HepG2 (cell line): Measurements from ENCODE around the gene DCST2. TPM values are rescaled to one million over a fixed set of nuclear protein-coding genes. Genes with fewer than 3 reads are reported as not detected.

Experiments used
- ATAC-seq: fragments of 200-7000 bp; cut with Tn5 transposase; 3 replicates; pipeline ENCODE4 v1.9.1; 2020; ENCODE audit warnings: mild to moderate bottlenecking, moderate library complexity
- BruUV-seq: library from RNA; stranded (reverse); fragments of 400-500 nt; replicated peaks from 2 replicates; lab custom pipeline; 2021; lab: Mats Ljungman, UMichigan
- CTCF ChIA-PET: fragments of 300-600 bp; formaldehyde crosslinking; extraction: SDS; loops from one replicate; lab custom pipeline; 2021; ENCODE audit warnings: low total read pairs, inconsistent platforms, low intra/inter-chr PET ratio; lab: Yijun Ruan, JAX
- POLR2A ChIA-PET: fragments of 350-600 bp; sonication (Branson Sonifier 250); formaldehyde crosslinking; loops from one replicate; lab custom pipeline; 2020; ENCODE audit warnings: antibody characterized with exemption, inconsistent platforms; lab: Yijun Ruan, JAX
- DNase-seq: peaks from one replicate; pipeline ENCODE4 v3.0.0-alpha.2; 2015; ENCODE audit warnings: low spot score
- FAIRE-seq: peaks from 3 replicates; lab custom pipeline; 2011; peaks lifted over from hg19 to GRCh38; lab: Jason Lieb, UNC
- H2AFZ ChIP-seq: one replicate; pipeline ENCODE4 v1.6.1; 2011; ENCODE audit warnings: low read length, inconsistent platforms
- H3K27ac ChIP-seq: fragments of 300-600 bp; 3 replicates; pipeline ENCODE4 v1.8.0; 2011; ENCODE audit warnings: mixed run types, mild to moderate bottlenecking, mixed read lengths, low read length, inconsistent platforms; ENCODE audit not compliant: insufficient read depth; ENCODE audit errors: extremely low read length
- H3K27me3 ChIP-seq, 2 experiments: fragments of 200-600 bp in 1 of 2; 2 replicates in 1 of 2; 3 replicates in 1 of 2; pipeline versions ENCODE4 v1.6.0 to v1.8.0; 2011; ENCODE audit warnings: low read length in 2 of 2, mild to moderate bottlenecking in 2 of 2, moderate library complexity in 2 of 2, inconsistent platforms in 1 of 2; ENCODE audit not compliant: insufficient read depth in 2 of 2, control insufficient read depth in 1 of 2
- H3K36me3 ChIP-seq, 2 experiments: fragments of 200-600 bp in 1 of 2; replicated peaks in 1 of 2; 2 replicates in 1 of 2; 3 replicates in 1 of 2; pipeline versions ENCODE4 v1.5.1 to v1.8.0; 2011; ENCODE audit warnings: low read length in 2 of 2, inconsistent platforms in 1 of 2; ENCODE audit not compliant: insufficient read depth in 2 of 2, control insufficient read depth in 1 of 2
- H3K4me1 ChIP-seq: 2 replicates; pipeline ENCODE4 v1.5.1; 2012; ENCODE audit warnings: low read length, inconsistent platforms; ENCODE audit not compliant: insufficient read depth
- H3K4me2 ChIP-seq: 2 replicates; pipeline ENCODE4 v1.6.0; 2011; ENCODE audit warnings: low read depth, low read length, inconsistent platforms
- H3K4me3 ChIP-seq, 3 experiments: fragments of 200-600 bp in 1 of 3; sonication (generic), shearing (Covaris generic) in 1 of 3; replicated peaks in 1 of 3; 2 replicates each; pipeline ENCODE4 v1.5.1; 2011 to 2016; ENCODE audit warnings: low read length in 3 of 3, inconsistent platforms in 2 of 3, low read depth in 2 of 3, mild to moderate bottlenecking in 2 of 3, control low read depth in 1 of 3, mixed read lengths in 1 of 3; ENCODE audit not compliant: insufficient read depth in 1 of 3
- H3K79me2 ChIP-seq: one replicate; pipeline ENCODE4 v1.6.1; 2011; ENCODE audit warnings: low read length, inconsistent platforms; ENCODE audit not compliant: insufficient read depth
- H3K9ac ChIP-seq: 2 replicates; pipeline ENCODE4 v1.6.0; 2011; ENCODE audit warnings: mild to moderate bottlenecking, low read depth, low read length, inconsistent platforms; ENCODE audit not compliant: insufficient read depth
- H3K9me3 ChIP-seq: 2 replicates; pipeline ENCODE4 v1.5.1; 2012; ENCODE audit warnings: mild to moderate bottlenecking, low read length
- H4K20me1 ChIP-seq: 2 replicates; pipeline ENCODE4 v1.6.0; 2011; ENCODE audit warnings: inconsistent platforms, mild to moderate bottlenecking, low read length, moderate library complexity; ENCODE audit not compliant: insufficient read depth
- ATF4 ChIP-seq, 2 experiments: fragments of 450-650 bp in 1 of 2; sonication (generic) in 1 of 2; formaldehyde crosslinking; IDR thresholded peaks; 2 replicates each; pipeline versions ENCODE4 v1.5.0 to v1.8.0; 2020 to 2022; ENCODE audit warnings: mild to moderate bottlenecking in 1 of 2, missing genetic modification reagents in 1 of 2
- BCL3 ChIP-seq: sonication (generic); formaldehyde crosslinking; IDR thresholded peaks from 2 replicates; pipeline ENCODE4 v1.5.1; 2020; ENCODE audit warnings: mild to moderate bottlenecking, missing genetic modification reagents, moderate library complexity
- HES4 ChIP-seq: sonication (generic); formaldehyde crosslinking; IDR thresholded peaks from 2 replicates; pipeline ENCODE4 v1.9.0; 2021; ENCODE audit warnings: mild to moderate bottlenecking, missing genetic modification reagents, borderline replicate concordance
- HINFP ChIP-seq: sonication (generic); formaldehyde crosslinking; IDR thresholded peaks from 2 replicates; pipeline ENCODE4 v1.4.0; 2020; ENCODE audit warnings: low read depth, mild to moderate bottlenecking, missing genetic modification reagents
- HMGA1 ChIP-seq: sonication (generic); formaldehyde crosslinking; conservative IDR thresholded peaks from 2 replicates; pipeline ENCODE4 v1.4.0; 2020; ENCODE audit warnings: missing genetic modification reagents
- HNRNPL ChIP-seq: fragments of 200-400 bp; formaldehyde crosslinking; IDR thresholded peaks from 2 replicates; pipeline ENCODE4 v1.6.1; 2017; ENCODE audit warnings: mild to moderate bottlenecking, low read depth, low read length
- KDM2A ChIP-seq: sonication (generic); formaldehyde crosslinking; IDR thresholded peaks from 2 replicates; pipeline ENCODE4 v1.4.0; 2020; ENCODE audit warnings: low read depth, missing genetic modification reagents, borderline replicate concordance
- NFYC ChIP-seq: IDR thresholded peaks from 2 replicates; pipeline ENCODE4 v1.6.1; 2016; ENCODE audit warnings: missing genetic modification reagents, missing compliant biosample characterization
- PATZ1 ChIP-seq: sonication (generic); formaldehyde crosslinking; IDR thresholded peaks from 2 replicates; pipeline ENCODE4 v1.4.0; 2020; ENCODE audit warnings: missing genetic modification reagents
- SALL2 ChIP-seq: sonication (generic); formaldehyde crosslinking; IDR thresholded peaks from 2 replicates; pipeline ENCODE4 v1.8.1; 2023; ENCODE audit warnings: mild to moderate bottlenecking, missing genetic modification reagents, inconsistent platforms
- SP1 ChIP-seq, 2 experiments: fragments of 450-650 bp in 1 of 2; sonication (generic) in 1 of 2; formaldehyde crosslinking in 1 of 2; IDR thresholded peaks; 2 replicates each; pipeline versions ENCODE4 v1.4.0 to v1.6.1; 2016 to 2020; ENCODE audit warnings: missing genetic modification reagents in 1 of 2
- ZNF652 ChIP-seq: IDR thresholded peaks from 2 replicates; pipeline ENCODE4 v1.6.1; 2016; ENCODE audit warnings: low read depth, borderline replicate concordance
- ZNF761 ChIP-seq: sonication (generic); formaldehyde crosslinking; conservative IDR thresholded peaks from 2 replicates; pipeline ENCODE4 v1.4.0; 2020; ENCODE audit warnings: mild to moderate bottlenecking, missing genetic modification reagents
- WGBS: methylation state at CpG from one replicate; pipeline ENCODE4 v1.1.6; 2017; ENCODE audit warnings: low lambda C conversion rate; 5-methylcytosine and 5-hydroxymethylcytosine counted together
- in situ Hi-C: cut with HindIII; loops from 2 replicates; pipeline ENCODE4 v1.10.0; 2017; ENCODE audit warnings: low pct_unique_long_range_greater_than_20kb; ENCODE audit not compliant: extremely low pct_ligation_motif_present
- intact Hi-C: fragments of 100-400 bp; cut with micrococcal nuclease; formaldehyde crosslinking; loops from one replicate; pipeline ENCODE4 v1.10.0; 2022; ENCODE audit not compliant: unreplicated experiment
- polyA plus RNA-seq, 8 experiments: library from polyadenylated mRNA; depleted of rRNA in 3 of 8; stranded (reverse) in 7 of 8; unstranded in 1 of 8; fragments of >200 nt; fragmentation: Illumina TruSeq in 4 of 8; extraction: Trizol in 4 of 8; gene quantifications; 2 replicates each; pipeline versions ENCODE4 v1.2.1 to v1.2.3, GENCODE V29; 2011 to 2016; ENCODE audit warnings: low read depth in 4 of 8, missing spikeins in 1 of 8, mixed read lengths in 1 of 8; ENCODE audit not compliant: insufficient read depth in 1 of 8
- total RNA-seq, 5 experiments: library from RNA; depleted of rRNA; stranded (reverse); fragments of >200 nt; fragmentation: Illumina TruSeq; extraction: Trizol; gene quantifications; 2 replicates each; pipeline ENCODE4 v1.2.3, GENCODE V29; 2016; ENCODE audit warnings: low read depth in 1 of 5

DCST2 gene
- total and polyA plus RNA-seq, 2 of the 13 experiments (the other 11 are each of a cell fraction or from before 2014, with no cell fraction given), result 0.74 TPM; not detected in 1

GRCh38 chr1:155004352-155005075, 29.1 kb downstream of the DCST2 start:
- no peak for DNase-seq
- Histone ChIP-seq H3K79me2 (peaks cover 40% of the 10 kb centered on the region), H3K4me1 (peaks cover 60% of the 10 kb centered on the region), H3K27ac (peak overlapping the region; percentile 97), H3K36me3 (peaks cover 0 to 1% of the 10 kb centered on the region in 2 experiments; a peak in 3 of 5 replicates), H4K20me1 (peaks cover 4% of the 10 kb centered on the region; the same call in 1 of the 2 replicates), H2AFZ (no peak overlapping the region), H3K9me3 (no peaks in the 10 kb centered on the region), H3K27me3 (no peaks in the 10 kb centered on the region; a peak in 1 of 5 replicates), H3K4me2 (peak overlapping the region; percentile 89), H3K4me3 (peak overlapping the region; percentile 86 to 98 (median 98)), H3K9ac (peak overlapping the region; percentile 95)
- CTCF ChIA-PET, result interaction anchor here (1.6 kb wide), 1 partner anchor 13 kb away, joined by 5 read pairs; no protein-coding TSS in a partner anchor
- WGBS, result 51% methylated on average over 4 of the region's 5 CpGs
- intact Hi-C loops, result loop anchor here (5.0 kb wide), 1 partner anchor 447 kb away; the partner anchor contains the start of gene UBE2Q1
- no peak for ATAC-seq
- FAIRE-seq, result no peak
- BruUV-seq, result no TSS peak
- in situ Hi-C loops, result no loop called here
- POLR2A ChIA-PET, result interaction anchor here (0.8 to 6.7 kb wide), 9 partner anchors 9 to 68 kb away, joined by 3 to 90 read pairs (median 3); partner anchors contain the start of genes ADAM15, FLAD1 and PMVK
- 0 out of 2 replicates have a peak, but pooled peaks have one; percentile 11 for TF ChIP-seq ZNF761
- TF ChIP-seq ATF4 (CRISPR knock-in tag; IDR thresholded peaks at IDR 0.05), result peak in 1 of 2 experiments; percentile 83; a peak in 2 of 4 replicates
- no peak for TF ChIP-seq SP1 (IDR thresholded peaks at IDR 0.05)
- TF ChIP-seq SP1 (CRISPR knock-in tag; IDR thresholded peaks at IDR 0.05), result no peak
- TF ChIP-seq BCL3, result 0 out of 2 replicates have a peak, but pooled peaks have one; percentile 41
- TF ChIP-seq PATZ1 (CRISPR knock-in tag), result peak; percentile 9; the same call in 1 of the 2 replicates
- no peak for TF ChIP-seq NFYC (CRISPR knock-in tag)
- 0 out of 2 replicates have a peak, but pooled peaks have one; percentile 28 for TF ChIP-seq HES4
- no peak for TF ChIP-seq KDM2A
- 0 out of 2 replicates have a peak, but pooled peaks have one; percentile 11 for TF ChIP-seq SALL2 (CRISPR knock-in tag)
- TF ChIP-seq HNRNPL, result peak; percentile 82
- TF ChIP-seq ZNF652 (CRISPR knock-in tag), result peak; percentile 83
- no peak for TF ChIP-seq HINFP
- no peak for TF ChIP-seq HMGA1
